CD4-positive, alpha-beta memory T cell (primary cell): Measurements from ENCODE around the gene CAMSAP3. TPM values are rescaled to one million over a fixed set of nuclear protein-coding genes. Genes with fewer than 3 reads are reported as not detected.

Source experiments
- CTCF ChIA-PET: fragments of 350-600 bp; sonication (Branson Sonifier 250); formaldehyde crosslinking; loops from one replicate; lab custom pipeline; 2021; ENCODE audit warnings: inconsistent platforms; ENCODE audit not compliant: partially characterized antibody; lab: Charles Lee
- POLR2A ChIA-PET: fragments of 350-600 bp; sonication (Branson Sonifier 250); formaldehyde crosslinking; loops from one replicate; lab custom pipeline; 2021; ENCODE audit not compliant: partially characterized antibody; lab: Charles Lee
- DNase-seq, 5 donors: peaks; one replicate each; pipeline versions ENCODE4 v3.0.0 to v3.0.0-alpha.2; 2020 to 2022; ENCODE audit warnings: mixed read lengths in 1 of 5
- H3K27ac ChIP-seq: one replicate; pipeline ENCODE4 v1.7.0; 2013; ENCODE audit warnings: low read depth, low read length
- H3K27me3 ChIP-seq: 2 replicates; pipeline ENCODE4 v1.7.0; 2013; ENCODE audit warnings: mild to moderate bottlenecking, low read length, moderate library complexity; ENCODE audit not compliant: insufficient read depth
- H3K36me3 ChIP-seq: 2 replicates; pipeline ENCODE4 v1.7.0; 2013; ENCODE audit warnings: mild to moderate bottlenecking, low read length, moderate library complexity; ENCODE audit not compliant: insufficient read depth
- H3K4me1 ChIP-seq: 2 replicates; pipeline ENCODE4 v1.7.0; 2013; ENCODE audit warnings: mild to moderate bottlenecking, low read length, moderate library complexity; ENCODE audit not compliant: insufficient read depth
- H3K4me3 ChIP-seq, 2 donors: one replicate each; pipeline ENCODE4 v1.7.0; 2013; ENCODE audit warnings: low read length in 2 of 2, mild to moderate bottlenecking in 1 of 2
- H3K9me3 ChIP-seq, 2 donors: one replicate each; pipeline ENCODE4 v1.7.0; 2013; ENCODE audit warnings: low read length in 2 of 2, control low read depth in 1 of 2; ENCODE audit not compliant: control insufficient read depth in 1 of 2
- H3K27ac Mint-ChIP-seq, 7 donors: one replicate each; pipeline ENCODE4 v1.8.0; 2020 to 2021; ENCODE audit warnings: mixed read lengths in 7 of 7, mild to moderate bottlenecking in 6 of 7, inconsistent platforms in 3 of 7, moderate library complexity in 3 of 7
- H3K27me3 Mint-ChIP-seq, 2 donors: one replicate each; pipeline ENCODE4 v1.8.0; 2020 to 2021; ENCODE audit warnings: mixed read lengths in 2 of 2
- H3K36me3 Mint-ChIP-seq, 2 donors: one replicate each; pipeline ENCODE4 v1.8.0; 2020 to 2021; ENCODE audit warnings: mixed read lengths in 2 of 2, inconsistent platforms in 1 of 2, mild to moderate bottlenecking in 1 of 2
- H3K4me1 Mint-ChIP-seq, 4 donors: one replicate each; pipeline ENCODE4 v1.8.0; 2020 to 2021; ENCODE audit warnings: mixed read lengths in 4 of 4, mild to moderate bottlenecking in 1 of 4
- H3K4me3 Mint-ChIP-seq, 8 donors: one replicate each; pipeline ENCODE4 v1.8.0; 2020 to 2021; ENCODE audit warnings: mixed read lengths in 8 of 8, mild to moderate bottlenecking in 7 of 8, moderate library complexity in 6 of 8, inconsistent platforms in 3 of 8
- H3K9me3 Mint-ChIP-seq, 8 donors: one replicate each; pipeline ENCODE4 v1.8.0; 2020 to 2021; ENCODE audit warnings: mixed read lengths in 8 of 8, mild to moderate bottlenecking in 5 of 8, inconsistent platforms in 3 of 8, moderate library complexity in 1 of 8
- intact Hi-C: fragments of 100-400 bp; cut with micrococcal nuclease; formaldehyde crosslinking; loops from one replicate; pipeline ENCODE4 v1.15.1; 2023
- polyA plus RNA-seq, 2 donors: library from polyadenylated mRNA; unstranded; fragments of 300-500 nt; fragmentation: Illumina TruSeq; gene quantifications; one replicate each; pipeline ENCODE4 v1.2.3, GENCODE V29; 2021
- total RNA-seq, 2 experiments: library from RNA; stranded (reverse); gene quantifications; one replicate each; pipeline ENCODE4 v1.2.3, GENCODE V29; 2021

Gene CAMSAP3
- total and polyA plus RNA-seq, 4 experiments from 2014 or later = 0.07 to 0.19 (median 0.15) TPM; not detected in 1

GRCh38 chr19:7632340-7633203, 36.9 kb downstream of the CAMSAP3 start:
- Mint-ChIP-seq H3K9me3 (peaks cover 0 to 1% (median 0%) of the 10 kb centered on the region in 8 donors), H3K36me3 (peaks cover 0 to 27% of the 10 kb centered on the region in 2 donors), H3K4me1 (peaks cover 20 to 68% (median 44%) of the 10 kb centered on the region in 4 donors), H3K27me3 (no peaks in the 10 kb centered on the region), H3K4me3 (peak overlapping the region in 1 of 8 donors; percentile 25), H3K27ac (peak overlapping the region in 2 of 7 donors; percentile 7 to 13)
- H3K27ac ChIP-seq = no peak overlapping the region
- DNase-seq = no peak
- POLR2A ChIA-PET = interaction anchor here (1.3 to 1.8 kb wide), 2 partner anchors 8 to 10 kb away, joined by 3 to 4 read pairs; no protein-coding TSS in a partner anchor
- no peak overlapping the region for H3K4me3 ChIP-seq
- intact Hi-C loops = no loop called here
- CTCF ChIA-PET = interaction anchor here (1.0 kb wide), 1 partner anchor 20 kb away, joined by 4 read pairs; no protein-coding TSS in a partner anchor
- H3K4me1 ChIP-seq = peaks cover 39% of the 10 kb centered on the region
- H3K27me3 ChIP-seq = no peaks in the 10 kb centered on the region
- peaks cover 6% of the 10 kb centered on the region for H3K36me3 ChIP-seq
- H3K9me3 ChIP-seq = no peaks in the 10 kb centered on the region

DNA sequence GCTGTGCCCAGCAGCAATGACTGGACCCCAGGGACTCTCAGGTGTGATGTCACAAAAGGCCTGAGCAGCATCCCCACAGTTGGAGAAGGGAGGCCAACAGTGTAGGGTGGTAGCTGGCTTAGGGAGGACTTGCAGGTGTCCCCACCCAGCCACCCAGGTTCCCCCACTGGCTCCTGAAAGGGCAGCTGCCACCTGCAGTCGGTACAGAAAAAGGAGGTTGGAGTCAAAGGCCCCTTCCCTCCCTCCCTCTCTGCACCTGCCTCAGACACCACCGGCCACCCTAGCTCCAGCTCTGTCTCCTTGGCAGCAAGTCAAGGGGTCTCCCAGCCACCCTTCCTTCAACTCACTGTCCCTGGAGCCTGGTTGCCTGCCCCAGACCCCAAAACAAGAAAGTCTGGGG, 38.0 kb downstream of the CAMSAP3 start, which contains the start of gene PCP2:
PCP2 (minus strand) TSS at position 22 of the 400 bp plus-strand sequence. CDS start 262 bp downstream, outside the sequence.
- POLR2A ChIA-PET = interaction anchor here (0.8 to 1.8 kb wide), 3 partner anchors 8 to 564 kb away, joined by 3 to 4 read pairs (median 3); partner anchors contain the start of gene ZNF557
- H3K27me3 Mint-ChIP-seq = no peaks in the 10 kb centered on the region
- peak within 1 kb of the TSS in 1 of 8 donors; percentile 25 for H3K4me3 Mint-ChIP-seq
- Histone ChIP-seq H3K27ac (no peak within 1 kb of the TSS), H3K27me3 (no peaks in the 10 kb centered on the region), H3K36me3 (peaks cover 6% of the 10 kb centered on the region), H3K4me3 (no peak within 1 kb of the TSS), H3K4me1 (peaks cover 39% of the 10 kb centered on the region), H3K9me3 (no peaks in the 10 kb centered on the region)
- peaks cover 0 to 1% (median 0%) of the 10 kb centered on the region in 8 donors for H3K9me3 Mint-ChIP-seq
- peaks cover 20 to 62% (median 39%) of the 10 kb centered on the region in 4 donors for H3K4me1 Mint-ChIP-seq
- intact Hi-C loops = no loop called here
- no peak for DNase-seq
- CTCF ChIA-PET = interaction anchor here (1.0 kb wide), 1 partner anchor 19 kb away, joined by 4 read pairs; no protein-coding TSS in a partner anchor
- H3K36me3 Mint-ChIP-seq = peaks cover 0 to 24% of the 10 kb centered on the region in 2 donors
- H3K27ac Mint-ChIP-seq = peak within 1 kb of the TSS in 2 of 7 donors; percentile 7 to 84

DNA sequence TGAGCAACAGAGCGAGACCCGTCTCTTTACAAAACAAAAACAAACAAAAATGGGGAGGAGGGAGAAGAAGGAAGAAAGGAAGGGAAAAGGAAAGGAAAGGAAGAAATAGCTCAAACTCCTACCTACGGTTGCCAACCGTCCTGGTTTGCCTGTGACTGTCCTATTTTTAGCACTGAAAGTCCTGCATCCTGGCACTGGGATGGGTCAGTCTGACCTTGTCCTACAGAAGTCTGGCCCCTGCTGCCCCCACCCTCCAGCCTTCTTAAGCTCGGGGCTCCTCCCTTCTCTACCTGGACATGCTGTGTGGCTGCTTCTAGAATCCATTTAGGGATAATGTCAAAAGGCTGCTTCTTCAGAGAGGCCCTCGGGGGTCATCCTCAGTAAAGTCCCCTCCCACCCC, 40.0 kb downstream of the CAMSAP3 start:
- Mint-ChIP-seq H3K4me3 (peak overlapping the region in 7 of 8 donors; percentile 63 to 87 (median 71)), H3K27ac (peak overlapping the region in 4 of 7 donors; percentile 24 to 89 (median 84)), H3K4me1 (peaks cover 22 to 59% (median 36%) of the 10 kb centered on the region in 4 donors), H3K9me3 (peaks cover 0 to under 1% (median 0%) of the 10 kb centered on the region in 8 donors), H3K27me3 (no peaks in the 10 kb centered on the region), H3K36me3 (peaks cover 7 to 21% of the 10 kb centered on the region in 2 donors)
- CTCF ChIA-PET = interaction anchor here (1.3 kb wide), 2 partner anchors 17 to 67 kb away, joined by 4 to 5 read pairs; no protein-coding TSS in a partner anchor
- Histone ChIP-seq H3K9me3 (no peaks in the 10 kb centered on the region), H3K27ac (no peak overlapping the region), H3K4me3 (no peak overlapping the region), H3K27me3 (no peaks in the 10 kb centered on the region), H3K36me3 (peaks cover 11% of the 10 kb centered on the region), H3K4me1 (peaks cover 41% of the 10 kb centered on the region)
- DNase-seq = no peak
- intact Hi-C loops = loop anchor here (2.0 kb wide), 1 partner anchor 101 kb away; the partner anchor contains the start of gene PNPLA6
- POLR2A ChIA-PET = no interaction called here

- CTCF ChIA-PET = interaction anchor here (1.3 kb wide), 2 partner anchors 16 to 68 kb away, joined by 4 to 5 read pairs; no protein-coding TSS in a partner anchor
- H3K4me1 Mint-ChIP-seq = peaks cover 20 to 55% (median 34%) of the 10 kb centered on the region in 4 donors
- DNase-seq = peak in 1 of 5 donors; percentile 36
- H3K27ac Mint-ChIP-seq = peak overlapping the region in 6 of 7 donors; percentile 84 to 95 (median 94)
- no peaks in the 10 kb centered on the region for H3K9me3 Mint-ChIP-seq
- no peaks in the 10 kb centered on the region for H3K9me3 ChIP-seq
- peaks cover 14% of the 10 kb centered on the region for H3K36me3 ChIP-seq
- POLR2A ChIA-PET = no interaction called here
- H3K36me3 Mint-ChIP-seq = peaks cover 7 to 21% of the 10 kb centered on the region in 2 donors
- peaks cover 36% of the 10 kb centered on the region for H3K4me1 ChIP-seq
- intact Hi-C loops = loop anchor here (2.0 kb wide), 1 partner anchor 102 kb away; the partner anchor contains the start of gene PNPLA6
- H3K4me3 Mint-ChIP-seq = peak overlapping the region; percentile 82 to 89 (median 84)
- peak overlapping the region; percentile 26 to 42 for H3K4me3 ChIP-seq
- H3K27ac ChIP-seq = peak overlapping the region; percentile 77
- no peaks in the 10 kb centered on the region for H3K27me3 ChIP-seq
- H3K27me3 Mint-ChIP-seq = no peaks in the 10 kb centered on the region
Observed at GRCh38 chr19:7636317-7636690, 40.6 kb downstream of the CAMSAP3 start.

GRCh38 chr19:7636691-7637373, 41.2 kb downstream of the CAMSAP3 start, which contains the start of gene STXBP2:
STXBP2 (plus strand) TSS chr19:7637110; CDS start chr19:7637150, 40 bp downstream.
- peaks cover 20 to 52% (median 34%) of the 10 kb centered on the region in 4 donors for H3K4me1 Mint-ChIP-seq
- peak; percentile 91 to 93 (median 92) for DNase-seq
- POLR2A ChIA-PET = interaction anchor here (0.7 to 3.1 kb wide), 7 partner anchors 7 to 307 kb away, joined by 3 to 15 read pairs (median 5); partner anchors contain the start of genes PET100, RETN, TIMM44 and XAB2

More at GRCh38 chr19:7636691-7637373, 41.2 kb downstream of the CAMSAP3 start, which contains the start of gene STXBP2:
- Mint-ChIP-seq H3K27ac (peak within 1 kb of the TSS; percentile 84 to 95 (median 94)), H3K9me3 (no peaks in the 10 kb centered on the region), H3K27me3 (no peaks in the 10 kb centered on the region), H3K4me3 (peak within 1 kb of the TSS; percentile 82 to 89 (median 84)), H3K36me3 (peaks cover 7 to 19% of the 10 kb centered on the region in 2 donors)
- CTCF ChIA-PET = interaction anchor here (1.3 kb wide), 1 partner anchor 44 kb away, joined by 7 read pairs; the partner anchor contains the start of gene TRAPPC5
- Histone ChIP-seq H3K27ac (peak within 1 kb of the TSS; percentile 77), H3K4me3 (peak within 1 kb of the TSS; percentile 42 to 74), H3K4me1 (peaks cover 36% of the 10 kb centered on the region), H3K27me3 (no peaks in the 10 kb centered on the region), H3K36me3 (peaks cover 12% of the 10 kb centered on the region), H3K9me3 (no peaks in the 10 kb centered on the region)
- intact Hi-C loops = loop anchor here (1.0 to 2.0 kb wide), 3 partner anchors 8 to 102 kb away; partner anchors contain the start of genes PET100, PNPLA6, TRAPPC5 and XAB2
